Parietal lobe (tissue), 1 donor: ENCODE measurements around the gene FH. TPM values are rescaled to one million over a fixed set of nuclear protein-coding genes. Genes with fewer than 3 reads are reported as not detected.

ENCODE experiments used
- total RNA-seq: library from RNA; depleted of rRNA; stranded (reverse); fragments of >200 nt; gene quantifications from one replicate; pipeline ENCODE4 v1.2.3, GENCODE V29; 2014

FH gene
- total RNA-seq = 74.5 TPM

DNA sequence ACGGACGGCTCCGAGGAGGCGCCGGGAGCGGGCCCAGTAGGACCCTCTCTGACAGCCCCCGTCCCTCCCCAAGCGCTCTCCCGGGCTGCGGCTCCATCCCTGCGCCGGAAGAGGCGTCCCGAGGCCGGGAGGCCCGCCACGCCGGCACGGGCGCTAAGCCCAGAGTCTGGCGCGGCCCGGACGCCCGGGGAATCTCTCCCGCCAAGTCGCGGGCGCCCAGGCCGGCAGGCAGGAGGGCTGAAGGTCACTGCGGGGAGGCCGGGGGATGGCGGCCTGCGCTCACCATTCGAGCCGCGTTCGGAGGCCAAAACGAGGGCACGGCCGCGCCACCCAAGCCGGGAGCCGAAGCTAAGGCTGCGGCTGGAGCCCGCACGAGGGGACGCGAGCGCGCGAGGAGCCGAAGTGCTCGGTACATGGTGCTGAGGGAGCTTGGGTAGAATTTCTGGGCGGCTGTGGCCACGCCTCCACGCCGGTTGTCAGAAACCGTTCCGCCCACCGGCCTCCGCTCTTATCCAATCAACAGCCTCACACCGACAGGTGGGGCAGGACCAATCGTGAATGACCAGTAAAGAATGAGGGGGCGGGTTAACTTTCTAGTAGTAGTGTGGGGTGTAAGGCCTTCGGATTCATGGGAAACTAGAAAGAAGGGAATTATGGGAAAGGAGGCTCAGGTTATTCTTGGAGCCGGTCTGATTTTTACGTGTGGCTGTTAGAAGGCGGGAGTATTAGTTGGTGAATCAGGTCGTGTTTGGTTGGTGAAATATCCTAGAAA, at the start of gene FH:
TSS of gene FH (minus strand) at position 448 of the 772 bp plus-strand sequence. CDS start at position 415, 33 bp downstream.

DNA sequence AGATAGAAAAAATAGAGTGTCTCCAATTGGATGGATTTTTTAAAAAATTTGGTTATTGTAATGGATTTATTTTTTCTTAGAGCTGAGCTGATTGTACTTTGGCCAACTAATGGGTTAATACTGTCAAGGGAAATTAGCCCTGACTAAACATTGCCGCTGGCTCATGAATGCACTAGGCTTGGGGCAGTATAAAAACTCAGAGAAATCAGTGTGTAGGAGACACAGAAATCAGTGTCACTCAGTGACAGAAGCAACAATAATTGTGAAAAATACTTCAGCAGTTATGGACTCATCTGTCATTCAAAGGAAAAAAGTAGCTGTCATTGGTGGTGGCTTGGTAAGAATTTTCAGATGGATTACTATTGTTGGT, 12.6 kb upstream of the FH start, which contains the start of gene KMO:
TSS of gene KMO (plus strand) at position 217 of the 370 bp plus-strand sequence. CDS start at position 284, 67 bp downstream.

Other genes starting within 250 kb of the FH start
- 28.2 TPM for gene RGS7, start 162.6 kb downstream of the FH start, total RNA-seq
- 1.6 TPM for gene KMO, start 12.6 kb upstream of the FH start, total RNA-seq
- 67.0 TPM for gene CHML, start 120.6 kb upstream of the FH start, total RNA-seq
- 8.5 TPM for gene OPN3, start 120.6 kb upstream of the FH start, total RNA-seq
- not detected for gene WDR64, start 132.5 kb upstream of the FH start, total RNA-seq